NCI-H748 treated with DMSO at 0.1 percent for 48 hours (cell line): ENCODE data around the gene ZNF26.
"Not testable (repeated sequence)": the region's sequence is repeated elsewhere in the genome, so short reads cannot be mapped to it uniquely, and the experiment has no call there.

Experiments
- DNase-seq: peaks from one replicate; lab custom pipeline; 2025; lab: John Stamatoyannopoulos, UW

Gene ZNF26

DNA sequence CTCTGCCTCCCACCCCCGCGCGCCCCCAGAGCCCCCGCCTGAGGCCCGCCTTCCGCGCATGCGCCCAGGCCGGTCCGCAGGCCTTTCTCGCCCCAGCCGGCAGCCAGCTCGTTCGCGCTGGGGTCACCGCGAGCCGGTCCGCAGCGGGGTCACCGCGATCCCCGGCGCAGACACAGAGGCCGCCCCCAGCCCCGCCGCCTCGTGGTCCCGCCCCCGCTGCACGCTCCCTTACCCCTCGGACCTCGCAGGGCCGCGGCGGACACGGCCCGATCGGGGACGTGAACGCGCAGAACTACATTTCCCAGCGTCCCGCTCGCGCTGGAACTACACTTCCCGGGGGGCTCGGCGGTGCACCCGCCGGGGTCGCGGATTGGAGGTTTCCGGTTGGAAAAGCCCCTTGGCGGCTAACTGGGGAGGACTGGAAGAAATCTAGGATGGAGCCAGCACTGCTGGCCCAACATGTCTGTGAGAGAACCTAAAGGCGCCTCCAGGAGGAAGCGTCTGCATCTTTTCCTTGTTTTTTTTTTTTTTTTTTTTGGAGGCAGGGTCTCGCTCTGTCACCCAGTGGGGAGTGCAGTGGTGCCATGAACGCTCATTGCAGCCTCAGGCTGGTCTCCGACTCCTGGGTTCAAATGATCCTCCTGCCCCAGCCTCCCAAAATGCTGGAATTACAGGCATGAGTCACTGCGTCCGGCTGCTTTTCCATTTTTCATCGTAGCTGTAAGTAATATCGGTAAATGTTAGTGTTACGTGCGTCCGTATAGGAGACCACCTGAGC is 30.0 kb upstream of the ZNF26 start, which contains the start of gene ZNF605:
ZNF605 (minus strand) TSS at position 296 of the 778 bp plus-strand sequence. CDS start 10,671 bp downstream, outside the sequence.
- DNase-seq = peak; percentile 59

DNA sequence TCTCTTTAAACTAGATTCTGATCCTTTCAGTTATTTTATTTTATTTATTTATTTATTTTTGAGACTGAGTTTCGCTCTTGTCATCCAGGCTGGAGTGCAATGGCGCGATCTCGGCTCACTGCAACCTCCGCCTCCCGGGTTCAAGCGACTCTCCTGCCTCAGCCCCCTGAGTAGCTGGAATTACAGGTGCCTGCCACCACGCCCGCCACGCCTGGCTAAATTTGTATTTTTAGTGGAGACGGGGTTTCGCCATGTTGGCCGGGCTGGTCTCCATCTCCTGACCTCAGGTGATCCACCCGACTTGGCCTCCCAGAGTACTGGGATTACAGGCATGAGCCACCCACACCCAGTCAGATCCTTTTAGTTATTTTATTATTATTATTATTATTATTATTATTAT is 24.4 kb upstream of the ZNF26 start:
- not testable (repeated sequence) for DNase-seq

DNA sequence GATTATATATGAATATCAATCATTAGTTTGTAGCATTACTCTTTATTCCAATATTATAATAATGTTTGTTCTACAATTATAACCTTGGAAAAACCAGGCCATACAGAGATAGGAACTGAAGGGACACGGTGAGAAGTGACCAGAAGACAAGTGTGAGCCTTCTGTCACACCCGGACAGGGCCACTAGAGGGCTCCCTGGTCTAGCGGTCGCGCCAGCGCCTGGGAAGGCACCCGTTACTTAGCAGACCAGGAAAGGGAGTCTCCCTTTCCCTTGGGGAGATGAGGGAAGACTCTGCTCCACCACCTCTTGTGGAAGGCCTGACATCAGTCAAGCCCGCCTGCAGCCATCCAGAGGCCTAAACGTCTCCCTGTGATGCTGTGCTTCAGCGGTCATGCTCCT is 22.2 kb upstream of the ZNF26 start:
- DNase-seq = not testable (repeated sequence)

DNA sequence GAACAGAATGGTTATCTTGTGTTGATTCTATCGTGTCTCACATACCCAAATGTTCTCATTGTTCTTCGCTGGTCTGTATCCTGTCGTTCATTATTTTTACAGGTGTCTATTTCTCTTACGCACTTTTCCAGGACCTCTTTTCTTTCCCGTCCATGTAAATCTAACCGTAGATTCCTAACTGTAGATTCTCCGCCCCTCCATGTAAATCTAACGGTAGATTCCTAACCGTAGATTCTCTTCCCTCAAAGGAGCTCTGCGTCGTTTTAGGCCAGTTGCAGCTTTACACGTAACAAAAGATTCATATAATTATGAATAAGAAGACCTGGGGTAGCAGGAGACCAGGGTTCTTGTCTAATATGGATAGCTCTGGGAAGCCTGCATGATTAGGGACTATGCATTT is 20.4 kb upstream of the ZNF26 start:
- no peak for DNase-seq

DNA sequence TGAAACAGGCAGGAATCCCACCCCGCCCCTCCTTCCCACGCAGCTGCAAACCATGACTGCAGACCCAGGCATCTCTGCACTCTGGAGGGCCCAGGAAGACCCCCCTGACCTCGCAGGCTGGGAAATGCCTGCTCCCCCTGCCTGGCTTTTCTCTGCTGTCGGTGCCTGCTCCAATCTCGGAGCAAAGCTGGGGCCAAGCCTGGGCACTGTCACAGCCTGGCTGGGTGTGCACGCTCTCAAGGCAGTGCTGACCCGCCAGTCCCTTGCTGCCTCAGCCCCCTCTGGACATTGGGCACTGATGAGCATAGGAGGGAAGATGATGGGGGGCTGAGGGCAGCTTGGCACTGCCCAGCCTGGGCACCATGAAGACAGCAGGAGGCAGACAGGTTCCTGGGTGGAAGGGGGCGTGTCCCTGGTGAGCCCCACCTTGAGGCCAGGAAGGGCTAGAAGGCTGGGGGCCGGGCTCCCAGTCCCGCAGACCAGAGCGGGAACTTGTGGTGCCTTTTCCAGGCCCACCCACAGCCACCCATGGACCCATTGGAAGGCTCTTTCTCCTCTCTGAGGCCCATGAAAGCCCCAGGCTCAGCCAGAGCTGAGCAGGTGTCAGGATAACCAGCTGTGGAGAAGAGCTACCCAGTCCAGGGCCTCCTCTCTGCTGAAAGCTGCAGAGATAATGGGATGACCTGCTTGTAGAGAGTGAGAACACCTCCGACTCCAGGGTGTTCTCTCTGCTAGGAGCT is 19.3 kb upstream of the ZNF26 start:
- DNase-seq = no peak

DNA sequence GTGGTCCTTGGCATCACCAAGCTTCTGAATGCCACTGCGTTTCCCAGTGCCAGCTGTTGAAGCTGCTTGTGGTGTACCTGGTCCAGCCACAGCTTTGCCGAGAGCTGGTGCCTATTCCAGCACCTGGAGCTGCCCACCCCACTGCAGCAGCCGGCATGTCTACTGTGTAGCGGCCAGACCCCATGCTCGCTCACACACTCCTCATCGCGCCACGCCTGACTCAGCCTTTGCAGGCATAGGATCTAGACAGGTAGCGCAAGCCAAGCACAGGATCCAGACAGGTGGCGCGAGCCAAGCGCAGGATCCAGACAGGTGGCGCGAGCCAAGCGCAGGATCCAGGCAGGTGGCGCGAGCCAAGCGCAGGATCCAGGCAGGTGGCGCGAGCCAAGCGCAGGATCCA is 18.4 kb upstream of the ZNF26 start:
- DNase-seq = no peak

DNA sequence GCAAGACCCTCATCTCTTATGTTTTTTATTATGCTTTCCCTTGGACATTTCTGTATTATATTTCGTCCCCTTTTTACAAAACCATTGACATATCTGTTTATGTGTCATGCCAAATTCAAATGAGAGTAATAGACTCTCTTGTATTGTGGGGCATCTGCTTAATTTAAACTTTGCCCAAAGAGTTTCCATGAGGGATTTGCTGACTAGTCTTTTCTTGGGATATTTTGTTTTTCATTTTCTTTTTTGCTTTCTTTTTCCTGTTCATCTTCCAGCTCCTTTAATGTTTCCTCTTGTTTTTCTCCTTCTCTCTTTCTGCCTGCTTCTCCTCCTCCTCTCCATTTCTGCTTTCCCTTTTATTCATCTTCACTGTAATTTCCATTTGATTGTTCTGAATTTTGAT is 13.8 kb upstream of the ZNF26 start:
- no peak for DNase-seq

DNA sequence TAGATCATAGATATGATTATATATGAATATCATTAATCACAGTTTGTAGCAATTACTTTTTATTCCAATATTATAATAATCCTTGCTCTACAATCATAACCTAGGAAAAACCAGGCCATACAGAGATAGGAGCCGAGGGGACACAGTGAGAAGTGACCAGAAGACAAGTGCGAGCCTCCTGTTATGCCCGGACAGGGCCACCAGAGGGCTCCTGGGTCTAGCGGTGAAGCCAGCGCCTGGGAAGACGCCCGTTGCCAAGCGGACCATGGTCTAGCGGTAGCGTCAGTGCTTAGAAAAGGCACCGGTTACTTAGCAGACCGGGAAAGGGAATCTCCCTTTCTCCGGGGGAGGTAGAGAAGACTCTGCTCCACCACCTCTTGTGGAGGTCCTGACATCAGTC is 9.3 kb upstream of the ZNF26 start:
- not testable (repeated sequence) for DNase-seq

DNA sequence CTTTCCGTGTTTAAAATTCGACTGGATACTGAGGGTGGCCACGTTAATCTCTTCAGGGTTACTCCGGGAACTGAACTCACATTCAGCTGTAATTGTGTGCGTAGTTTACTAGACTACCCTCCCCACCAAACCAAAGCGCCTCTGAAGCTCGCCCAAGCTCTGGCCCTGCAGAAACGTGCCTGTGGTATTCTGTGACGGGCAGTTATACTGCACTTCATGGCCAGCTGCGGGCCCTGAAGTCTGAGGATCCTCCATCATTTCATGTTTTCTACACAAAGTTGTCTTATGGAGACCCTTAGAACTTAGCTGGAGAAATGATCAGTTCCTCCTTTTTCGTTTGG is 688 bp downstream of the ZNF26 start:
- DNase-seq = no peak

DNA sequence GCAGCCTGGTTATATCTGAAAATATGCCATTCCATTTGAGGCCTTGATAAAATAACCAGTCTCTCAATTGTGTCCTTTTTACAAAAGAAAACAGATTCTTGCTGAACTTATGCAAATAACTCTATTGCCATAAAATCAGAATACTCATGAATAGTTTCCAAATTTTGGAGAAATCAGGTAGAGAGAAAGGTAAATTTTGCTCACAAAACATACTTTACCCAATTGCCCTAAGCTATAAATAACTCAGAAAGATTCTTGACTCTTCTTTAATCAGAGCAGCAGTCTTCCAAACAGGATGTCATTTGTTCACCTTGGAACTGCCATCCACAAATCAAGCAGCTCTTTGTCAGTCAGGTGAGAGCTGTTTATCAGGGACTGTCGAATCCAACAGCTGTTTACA is 12.6 kb downstream of the ZNF26 start:
- DNase-seq = no peak

DNA sequence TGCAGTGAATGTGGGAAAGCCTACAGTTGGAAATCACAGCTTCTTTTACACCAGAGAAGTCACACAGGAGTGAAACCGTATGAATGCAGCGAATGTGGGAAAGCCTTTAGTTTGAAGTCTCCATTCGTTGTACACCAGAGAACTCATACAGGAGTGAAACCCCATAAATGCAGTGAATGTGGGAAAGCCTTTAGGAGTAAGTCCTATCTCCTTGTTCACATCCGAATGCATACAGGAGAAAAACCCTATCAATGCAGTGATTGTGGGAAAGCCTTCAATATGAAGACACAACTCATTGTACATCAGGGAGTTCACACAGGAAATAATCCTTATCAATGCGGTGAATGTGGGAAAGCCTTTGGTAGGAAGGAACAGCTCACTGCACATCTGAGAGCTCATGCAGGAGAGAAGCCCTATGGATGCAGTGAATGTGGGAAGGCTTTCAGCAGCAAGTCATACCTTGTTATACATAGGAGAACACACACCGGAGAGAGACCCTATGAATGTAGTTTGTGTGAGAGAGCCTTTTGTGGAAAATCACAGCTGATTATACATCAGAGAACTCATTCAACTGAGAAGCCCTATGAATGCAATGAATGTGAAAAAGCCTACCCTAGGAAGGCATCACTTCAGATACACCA is 24.6 kb downstream of the ZNF26 start:
- no peak for DNase-seq

DNA sequence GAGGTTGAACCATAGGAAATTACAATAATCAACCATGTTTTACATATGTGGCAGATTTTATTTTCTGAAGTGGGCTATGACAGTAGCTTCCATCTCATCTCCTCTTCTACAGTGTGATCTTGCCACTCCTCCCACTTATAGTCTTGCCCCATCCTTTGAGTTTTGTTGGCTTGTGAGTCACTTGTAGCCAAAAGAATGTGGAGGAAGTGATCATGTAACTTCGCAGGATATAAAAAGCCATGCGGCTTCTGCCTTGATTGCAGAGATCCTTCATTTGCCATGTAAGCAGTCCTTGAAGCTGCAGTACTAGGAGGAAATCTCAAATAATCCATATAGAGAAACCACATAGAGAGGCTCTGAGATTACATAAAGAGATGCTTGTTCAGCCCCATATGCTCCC is 37.4 kb downstream of the ZNF26 start:
- no peak for DNase-seq

DNA sequence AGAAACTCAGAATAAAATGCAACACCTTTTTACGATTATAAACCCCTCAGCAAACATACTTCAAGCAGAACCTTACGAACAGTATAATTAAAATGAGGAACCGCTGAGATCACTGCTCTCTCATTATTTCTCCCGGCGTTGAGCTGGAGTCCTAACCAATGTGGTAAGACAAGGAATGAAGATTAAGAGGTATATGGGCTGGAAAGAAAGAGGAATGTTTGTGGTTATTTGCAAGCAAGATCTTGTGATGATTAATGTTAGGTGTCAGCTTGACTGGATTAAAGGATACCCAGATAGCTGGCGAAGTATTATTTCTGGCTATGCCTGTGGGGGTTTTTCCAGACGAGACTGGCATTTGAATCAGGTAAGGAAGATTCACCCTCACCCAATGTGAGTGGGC is 40.8 kb downstream of the ZNF26 start:
- no peak for DNase-seq

DNA sequence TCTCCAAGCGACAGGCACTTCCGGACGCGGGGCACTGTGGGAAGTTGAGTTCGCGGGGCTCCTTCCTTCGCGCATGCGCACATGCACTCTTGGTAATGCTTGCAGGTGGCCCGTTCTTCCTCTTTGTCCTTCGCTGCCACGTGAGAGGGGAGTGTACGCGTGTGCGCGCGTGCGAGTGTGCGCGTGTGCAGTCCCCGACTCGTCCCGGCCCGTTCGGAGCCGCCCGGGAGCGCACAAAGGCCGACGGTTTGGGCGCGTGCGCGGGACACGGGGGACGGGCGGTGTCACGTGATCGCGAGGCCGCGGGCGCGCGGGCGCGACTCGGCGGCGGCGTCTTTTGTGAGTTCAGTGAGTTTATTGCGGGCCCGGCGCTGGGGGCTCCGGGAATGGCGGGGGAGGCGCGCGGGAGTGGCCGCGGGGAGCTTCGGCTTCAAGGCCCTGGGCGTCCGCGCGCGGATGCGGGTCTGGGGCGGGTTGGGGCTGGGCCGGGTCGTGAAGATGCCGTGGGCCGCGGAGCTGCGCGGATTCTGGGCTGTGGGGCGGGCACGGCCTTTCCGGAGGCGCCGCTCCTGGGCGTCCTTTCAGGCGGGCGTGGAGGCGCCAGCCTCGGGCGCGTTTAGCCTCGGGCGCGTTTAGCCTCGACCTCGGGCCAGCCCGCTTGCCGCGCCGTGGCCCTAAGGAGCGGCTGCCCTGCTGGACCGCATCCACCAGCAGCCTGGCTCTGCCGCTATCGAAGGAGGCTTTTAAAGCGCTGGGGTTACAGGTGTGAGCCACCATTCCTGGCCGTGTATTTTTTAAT is 51.2 kb downstream of the ZNF26 start, which contains the start of gene ZNF84:
ZNF84 (plus strand) TSS at position 303 of the 799 bp plus-strand sequence. CDS start 3,959 bp downstream, outside the sequence.
- peak; percentile 91 for DNase-seq

DNA sequence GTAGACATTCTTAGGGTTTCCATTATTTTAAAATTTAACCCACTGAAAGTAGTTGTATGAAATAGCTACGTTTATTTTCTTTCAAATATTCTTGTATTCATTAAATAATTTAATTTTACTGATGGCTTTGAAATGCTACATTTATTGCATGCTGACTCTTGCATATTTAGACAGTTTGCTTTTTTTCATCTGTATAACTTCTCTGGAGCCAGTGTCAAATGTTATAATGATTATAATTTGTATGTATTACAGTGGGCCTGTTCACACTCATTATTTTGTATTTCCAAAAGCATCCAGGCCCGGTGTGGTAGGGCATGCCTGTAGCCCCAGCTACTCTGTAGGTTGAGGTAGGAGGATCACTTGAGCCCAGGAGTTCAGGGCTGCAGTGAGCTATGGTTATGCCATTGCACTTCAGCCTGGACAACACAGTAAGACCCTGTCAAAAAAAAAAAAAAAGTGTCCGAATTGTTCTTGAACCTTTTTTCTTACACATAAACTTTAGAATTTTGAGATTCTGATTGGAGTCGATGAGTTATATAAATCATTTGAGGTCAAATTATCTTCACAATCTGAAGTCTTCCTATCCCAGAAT is 52.0 kb downstream of the ZNF26 start:
- DNase-seq = no peak

DNA sequence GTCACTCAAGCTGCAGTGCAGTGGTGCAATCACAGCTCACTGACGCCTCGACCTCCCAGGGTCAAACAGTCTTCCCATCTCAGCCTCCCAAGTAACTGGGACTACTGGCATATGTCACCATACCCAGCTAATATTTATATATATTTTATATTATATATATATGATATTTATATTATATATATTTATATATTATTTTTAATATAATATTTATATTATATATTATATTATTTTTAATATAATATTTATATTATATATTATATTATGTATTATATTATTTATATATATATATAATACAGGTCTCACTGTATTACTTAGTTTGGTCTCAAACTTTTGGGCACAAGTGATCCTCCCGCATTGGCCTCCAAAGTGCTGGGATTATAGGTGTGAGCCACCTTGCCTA is 60.5 kb downstream of the ZNF26 start:
- no peak for DNase-seq

DNA sequence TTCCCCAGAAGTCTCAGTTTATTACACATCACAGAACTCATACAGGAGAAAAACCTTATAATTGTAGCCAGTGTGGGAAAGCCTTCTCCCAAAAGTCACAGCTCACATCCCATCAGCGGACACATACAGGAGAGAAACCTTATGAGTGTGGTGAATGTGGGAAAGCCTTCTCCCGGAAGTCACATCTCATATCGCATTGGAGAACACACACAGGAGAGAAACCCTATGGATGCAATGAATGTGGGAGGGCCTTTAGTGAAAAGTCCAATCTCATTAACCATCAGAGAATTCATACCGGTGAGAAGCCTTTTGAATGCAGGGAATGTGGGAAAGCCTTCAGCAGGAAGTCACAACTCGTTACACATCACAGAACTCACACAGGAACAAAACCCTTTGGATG is 71.3 kb downstream of the ZNF26 start:
- DNase-seq = no peak

DNA sequence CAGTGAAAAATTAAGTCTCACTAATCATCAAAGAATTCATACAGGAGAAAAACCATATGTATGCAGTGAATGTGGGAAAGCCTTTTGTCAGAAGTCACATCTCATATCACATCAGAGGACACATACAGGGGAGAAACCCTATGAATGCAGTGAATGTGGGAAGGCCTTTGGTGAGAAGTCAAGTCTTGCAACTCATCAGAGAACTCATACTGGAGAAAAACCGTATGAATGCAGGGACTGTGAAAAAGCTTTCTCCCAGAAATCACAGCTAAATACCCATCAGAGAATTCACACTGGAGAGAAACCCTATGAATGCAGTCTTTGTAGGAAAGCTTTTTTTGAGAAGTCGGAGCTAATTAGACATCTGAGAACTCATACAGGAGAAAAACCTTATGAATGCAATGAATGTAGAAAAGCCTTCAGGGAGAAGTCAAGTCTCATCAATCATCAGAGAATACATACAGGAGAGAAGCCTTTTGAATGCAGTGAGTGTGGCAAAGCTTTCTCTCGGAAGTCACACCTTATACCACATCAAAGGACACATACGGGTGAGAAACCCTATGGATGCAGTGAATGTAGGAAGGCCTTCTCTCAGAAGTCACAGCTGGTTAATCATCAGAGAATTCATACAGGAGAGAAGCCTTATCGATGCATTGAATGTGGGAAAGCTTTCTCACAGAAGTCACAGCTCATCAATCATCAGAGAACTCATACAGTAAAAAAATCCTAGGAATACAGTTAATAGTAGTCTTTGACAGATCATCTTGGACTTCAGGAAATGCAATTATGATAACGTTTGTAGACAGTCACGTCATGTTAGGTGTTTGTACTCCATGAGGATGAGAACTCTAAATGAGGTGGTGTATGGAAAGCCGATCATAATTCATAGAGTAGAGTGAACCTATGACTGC is 72.3 kb downstream of the ZNF26 start:
- no peak for DNase-seq

DNA sequence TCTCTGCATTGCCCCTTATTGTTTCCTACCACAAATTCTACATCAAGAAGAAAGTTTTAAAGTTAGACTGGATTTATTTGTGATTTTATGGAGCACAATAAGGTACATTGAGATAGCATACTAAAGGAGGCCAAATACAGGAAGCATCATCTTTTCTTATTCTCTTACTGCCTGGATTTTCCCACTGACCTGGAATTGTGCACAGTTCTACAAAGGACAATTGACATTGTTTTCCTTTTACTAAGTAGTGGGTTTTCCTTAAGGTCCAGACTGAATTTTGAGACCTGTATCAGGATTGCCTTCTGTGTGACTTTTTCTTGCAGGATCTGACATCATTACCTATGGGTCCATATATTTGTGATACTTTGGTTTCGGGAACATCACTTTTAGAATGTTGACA is 75.8 kb downstream of the ZNF26 start:
- no peak for DNase-seq

DNA sequence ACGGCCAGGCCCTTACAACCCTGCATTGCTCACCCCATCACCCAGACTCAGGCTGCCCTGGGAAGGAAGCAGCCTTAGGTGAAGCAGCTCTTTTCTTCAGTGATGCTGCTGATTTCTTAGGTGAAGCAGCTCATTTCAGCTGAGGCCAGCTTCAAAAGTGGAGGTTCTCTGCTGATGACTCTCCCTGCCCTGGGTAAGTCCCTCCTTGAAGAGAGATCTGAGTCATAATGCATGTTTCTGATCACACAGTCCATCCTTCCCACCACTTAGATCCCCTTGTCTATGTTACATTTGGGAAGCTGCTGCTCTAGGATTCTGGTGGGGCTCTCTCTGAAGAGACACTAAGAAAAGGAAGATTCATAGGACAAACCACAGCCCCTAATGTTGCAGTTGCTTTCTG is 77.4 kb downstream of the ZNF26 start:
- DNase-seq = no peak

DNA sequence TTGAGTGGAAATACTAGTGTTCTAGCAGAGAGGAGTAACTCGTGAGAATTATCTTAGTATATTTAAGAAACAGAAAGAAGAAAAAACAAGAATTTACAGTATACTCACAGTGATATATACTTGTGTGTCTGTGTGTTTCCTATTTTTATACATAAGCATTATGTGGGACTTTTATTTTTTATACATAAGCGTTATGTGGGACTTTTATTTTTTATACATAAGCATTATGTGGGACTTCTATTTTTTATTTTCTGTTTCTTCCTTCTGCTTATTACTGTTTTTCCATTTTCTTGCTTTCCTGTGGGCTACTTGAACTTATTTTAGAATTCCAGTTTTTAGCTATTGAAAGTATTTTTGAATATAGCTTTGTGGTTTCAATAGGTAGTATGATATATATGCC is 87.7 kb downstream of the ZNF26 start:
- DNase-seq = no peak
